ENCODE measurements around the gene SPECC1L.
"Not testable (repeated sequence)": the region's sequence is repeated elsewhere in the genome, so short reads cannot be mapped to it uniquely, and the experiment has no call there.

The SPECC1L gene, protein sequence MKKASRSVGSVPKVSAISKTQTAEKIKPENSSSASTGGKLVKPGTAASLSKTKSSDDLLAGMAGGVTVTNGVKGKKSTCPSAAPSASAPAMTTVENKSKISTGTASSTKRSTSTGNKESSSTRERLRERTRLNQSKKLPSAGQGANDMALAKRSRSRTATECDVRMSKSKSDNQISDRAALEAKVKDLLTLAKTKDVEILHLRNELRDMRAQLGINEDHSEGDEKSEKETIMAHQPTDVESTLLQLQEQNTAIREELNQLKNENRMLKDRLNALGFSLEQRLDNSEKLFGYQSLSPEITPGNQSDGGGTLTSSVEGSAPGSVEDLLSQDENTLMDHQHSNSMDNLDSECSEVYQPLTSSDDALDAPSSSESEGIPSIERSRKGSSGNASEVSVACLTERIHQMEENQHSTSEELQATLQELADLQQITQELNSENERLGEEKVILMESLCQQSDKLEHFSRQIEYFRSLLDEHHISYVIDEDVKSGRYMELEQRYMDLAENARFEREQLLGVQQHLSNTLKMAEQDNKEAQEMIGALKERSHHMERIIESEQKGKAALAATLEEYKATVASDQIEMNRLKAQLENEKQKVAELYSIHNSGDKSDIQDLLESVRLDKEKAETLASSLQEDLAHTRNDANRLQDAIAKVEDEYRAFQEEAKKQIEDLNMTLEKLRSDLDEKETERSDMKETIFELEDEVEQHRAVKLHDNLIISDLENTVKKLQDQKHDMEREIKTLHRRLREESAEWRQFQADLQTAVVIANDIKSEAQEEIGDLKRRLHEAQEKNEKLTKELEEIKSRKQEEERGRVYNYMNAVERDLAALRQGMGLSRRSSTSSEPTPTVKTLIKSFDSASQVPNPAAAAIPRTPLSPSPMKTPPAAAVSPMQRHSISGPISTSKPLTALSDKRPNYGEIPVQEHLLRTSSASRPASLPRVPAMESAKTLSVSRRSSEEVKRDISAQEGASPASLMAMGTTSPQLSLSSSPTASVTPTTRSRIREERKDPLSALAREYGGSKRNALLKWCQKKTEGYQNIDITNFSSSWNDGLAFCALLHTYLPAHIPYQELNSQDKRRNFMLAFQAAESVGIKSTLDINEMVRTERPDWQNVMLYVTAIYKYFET

DNA sequence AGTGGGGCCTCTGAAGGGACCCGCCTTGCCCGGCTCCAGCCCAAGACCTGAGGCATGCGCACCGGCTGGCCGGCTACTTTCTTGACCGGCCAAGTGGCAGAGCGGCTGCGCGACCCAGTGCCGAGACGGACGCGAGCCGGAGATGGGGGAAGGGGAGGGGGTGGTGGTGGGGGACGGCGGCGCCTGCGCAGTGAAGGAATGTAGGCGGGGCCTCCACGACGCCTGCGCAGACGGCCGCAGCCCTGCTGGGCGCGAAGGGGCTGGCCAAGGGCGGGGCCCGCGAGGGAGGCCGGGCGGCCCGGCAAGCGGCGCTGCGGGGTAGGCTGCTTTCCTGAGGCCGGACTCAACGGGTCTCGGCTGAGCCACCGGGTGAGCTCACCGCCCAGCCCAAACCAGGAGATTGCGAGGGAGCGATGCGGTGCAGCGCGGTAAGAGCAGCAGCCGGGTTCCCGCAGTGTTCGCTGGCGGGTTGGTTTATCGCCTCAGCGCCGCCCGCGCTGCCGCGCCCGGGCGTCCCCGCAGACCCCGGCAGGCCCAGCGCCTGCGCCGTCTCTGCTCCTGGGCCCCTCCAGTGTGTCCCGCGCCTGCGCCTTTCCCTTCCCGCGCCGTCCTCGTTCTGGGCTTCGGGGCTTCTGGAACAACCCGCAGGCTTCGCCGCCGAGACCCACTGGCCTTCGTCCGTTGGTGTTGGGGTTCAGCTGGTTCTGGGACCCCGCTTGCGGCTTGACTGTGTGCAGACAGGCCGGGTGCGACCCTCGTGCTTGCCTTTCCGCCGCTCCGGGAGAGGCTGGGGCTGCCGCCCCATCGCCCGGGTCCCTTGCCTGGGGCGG lies at the start of gene SPECC1L:
Gene SPECC1L (plus strand): TSS at position 276 of the 830 bp plus-strand sequence. CDS start 31,401 bp downstream, outside the sequence.
- DNase-seq (ENCODE audit: low read depth in 2 of 2): peak; percentile 82 to 88

DNA sequence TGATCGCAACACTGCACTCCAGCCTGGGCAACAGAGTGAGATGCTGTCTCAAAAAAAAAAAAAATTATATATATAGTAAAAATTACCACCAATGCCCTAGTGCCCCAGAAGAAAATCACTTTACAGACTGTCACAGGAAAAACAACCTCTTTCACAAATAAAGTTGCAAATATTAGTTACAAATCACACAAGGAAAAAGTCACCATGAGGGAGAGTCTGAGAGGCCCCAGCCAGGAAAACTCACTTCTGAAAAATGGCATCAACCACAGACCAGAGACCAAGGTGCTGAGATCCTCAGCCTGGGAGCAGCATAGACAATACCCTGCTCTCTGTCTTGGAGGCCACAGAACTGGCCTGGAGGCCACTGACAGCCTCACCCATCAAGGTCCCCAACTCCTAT lies 46.2 kb upstream of the SPECC1L start:
- no peak for DNase-seq (ENCODE audit: low read depth in 2 of 2)

DNA sequence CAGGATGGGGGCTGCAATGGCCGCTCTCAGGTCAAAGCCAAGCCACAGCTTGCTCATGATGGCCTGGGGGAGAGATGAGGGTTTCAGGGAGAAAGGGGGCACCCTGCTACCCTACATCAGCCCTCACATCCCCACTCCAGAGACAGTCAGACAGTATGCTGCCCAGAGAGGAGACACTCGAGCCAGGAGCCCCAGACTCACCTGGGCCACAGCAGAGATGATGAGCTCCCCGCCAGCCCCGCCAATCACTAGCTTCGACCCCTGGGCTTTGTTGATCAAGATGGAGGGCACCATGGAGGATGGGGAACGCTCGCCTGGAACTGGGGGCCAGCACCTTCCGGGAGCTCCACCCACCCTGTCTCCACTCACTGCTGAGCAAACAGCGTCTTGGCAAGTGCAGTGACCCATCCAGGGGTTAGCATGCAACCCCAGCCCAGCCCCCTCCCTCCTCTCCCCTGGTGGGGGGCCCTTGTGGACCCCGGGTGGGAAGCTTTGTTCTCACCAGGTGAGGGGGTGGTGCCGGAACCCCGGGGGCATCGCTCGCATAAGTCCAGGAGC lies 45.5 kb upstream of the SPECC1L start:
- DNase-seq (ENCODE audit: low read depth in 2 of 2): no peak

DNA sequence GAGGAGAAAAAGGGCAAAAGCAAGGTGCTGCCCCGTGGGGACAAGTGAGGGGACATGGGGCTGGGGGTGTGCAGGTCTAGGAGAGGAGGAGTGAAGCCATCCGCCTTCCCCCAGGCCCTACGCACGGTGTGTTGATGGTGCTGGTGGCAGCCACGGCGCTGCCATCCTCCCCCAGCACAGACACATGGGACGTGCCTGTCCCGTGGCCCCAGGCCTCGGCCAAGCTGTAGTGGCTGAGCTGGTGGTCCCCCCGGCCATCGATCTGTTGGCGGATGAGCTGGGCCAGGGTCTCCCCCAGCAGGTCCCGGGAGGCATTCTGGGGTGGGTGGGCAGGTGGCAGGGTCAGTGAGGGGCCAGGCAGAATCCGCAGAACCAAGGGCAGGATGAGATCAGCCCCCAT lies 44.7 kb upstream of the SPECC1L start:
- DNase-seq (ENCODE audit: low read depth in 2 of 2): no peak

DNA sequence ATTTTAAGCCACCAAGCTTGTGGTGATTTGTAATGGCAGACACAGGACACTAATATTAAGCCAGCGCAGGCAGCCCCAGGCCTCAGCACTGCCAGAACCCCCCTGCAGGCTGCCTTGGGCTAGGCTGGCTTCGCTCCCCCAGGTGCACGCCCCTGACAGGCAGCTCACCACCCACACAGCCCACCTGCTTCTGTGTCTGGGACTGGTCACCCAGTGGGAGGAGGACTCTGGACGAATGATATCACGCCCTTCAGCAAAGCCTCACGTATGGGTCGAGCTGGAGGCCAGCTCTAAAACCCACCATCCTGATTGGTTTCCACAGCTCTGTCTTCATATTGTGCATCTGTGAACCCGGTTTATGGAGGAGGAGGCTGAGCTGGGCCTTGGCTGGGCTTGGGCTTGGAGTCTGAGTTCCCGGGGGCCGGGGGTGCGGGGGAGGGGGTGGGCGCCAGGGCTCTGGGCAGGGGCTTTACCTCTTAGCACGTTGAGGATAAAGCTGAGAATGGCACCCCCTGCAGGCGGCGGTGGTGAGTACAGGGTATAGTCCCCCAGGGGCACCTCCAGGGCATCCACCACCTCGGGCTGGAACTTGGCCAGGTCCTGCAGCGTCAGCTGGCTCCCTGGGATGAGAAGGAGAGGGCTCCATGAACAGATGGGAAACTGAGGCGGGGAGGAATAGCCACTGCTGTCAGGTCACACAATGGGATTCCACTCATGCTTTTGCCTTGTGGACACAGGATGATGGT lies 39.5 kb upstream of the SPECC1L start:
- DNase-seq (ENCODE audit: low read depth in 2 of 2): peak; percentile 59 to 66

DNA sequence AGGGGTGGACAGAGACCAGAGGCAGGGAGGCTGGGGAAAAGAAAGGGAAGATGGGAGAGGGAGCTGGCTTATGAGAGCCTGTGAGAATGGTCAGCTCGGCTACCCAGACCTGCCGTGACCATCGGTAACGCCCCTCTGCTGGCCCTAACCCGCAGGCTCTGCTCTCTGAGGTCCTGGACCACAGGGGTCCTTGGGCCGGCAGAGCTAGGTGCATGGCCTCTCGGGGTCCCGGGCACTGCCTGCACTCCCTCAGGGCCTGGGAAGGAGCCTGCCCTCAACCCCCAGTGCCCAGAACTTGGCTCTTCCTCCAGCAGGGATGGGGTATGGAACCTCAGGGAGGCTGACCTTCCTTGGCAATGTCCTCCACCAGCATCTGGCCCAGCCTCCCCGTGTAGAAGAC lies 38.9 kb upstream of the SPECC1L start:
- DNase-seq (ENCODE audit: low read depth in 2 of 2): no peak

DNA sequence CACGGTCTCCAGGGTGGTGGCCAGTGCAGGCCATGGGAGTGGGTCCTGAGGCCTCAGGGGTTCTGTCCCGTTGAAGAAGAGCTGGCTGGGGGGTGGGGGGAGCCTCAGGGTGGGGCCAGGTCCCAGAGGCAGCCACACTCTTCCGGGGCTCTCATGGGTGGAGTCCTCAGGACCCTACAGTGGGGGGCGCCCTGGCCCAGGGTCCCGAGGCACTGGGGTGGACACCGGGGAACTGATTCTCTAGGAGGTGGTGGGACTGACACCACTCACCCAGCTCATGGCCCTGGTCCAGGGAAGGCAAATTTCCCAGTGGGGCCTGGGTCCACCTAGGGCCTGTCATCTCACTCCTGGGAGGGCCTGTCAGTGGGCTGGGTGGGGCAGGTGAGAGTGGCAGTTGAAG lies 38.5 kb upstream of the SPECC1L start:
- DNase-seq (ENCODE audit: low read depth in 2 of 2): no peak

DNA sequence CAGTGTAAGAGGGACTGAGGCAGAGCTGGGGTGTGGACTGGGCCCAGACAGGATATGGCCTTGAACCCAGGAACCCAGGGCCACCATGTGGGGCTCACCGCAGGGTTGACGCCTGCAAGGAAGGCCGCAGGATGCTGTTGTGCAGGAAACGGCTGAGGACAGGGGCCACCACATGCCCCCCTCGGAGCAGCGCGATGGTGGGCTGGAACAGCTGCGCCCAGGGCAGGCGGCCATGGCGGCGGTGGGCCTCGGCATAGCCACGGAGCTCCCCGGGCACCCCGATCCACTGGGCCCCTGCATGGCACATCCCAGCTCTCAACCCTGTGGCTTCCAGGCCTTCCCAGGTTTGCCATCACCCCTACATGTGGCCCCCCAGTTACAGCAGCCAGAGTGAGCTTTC lies 37.9 kb upstream of the SPECC1L start:
- no peak for DNase-seq (ENCODE audit: low read depth in 2 of 2)

DNA sequence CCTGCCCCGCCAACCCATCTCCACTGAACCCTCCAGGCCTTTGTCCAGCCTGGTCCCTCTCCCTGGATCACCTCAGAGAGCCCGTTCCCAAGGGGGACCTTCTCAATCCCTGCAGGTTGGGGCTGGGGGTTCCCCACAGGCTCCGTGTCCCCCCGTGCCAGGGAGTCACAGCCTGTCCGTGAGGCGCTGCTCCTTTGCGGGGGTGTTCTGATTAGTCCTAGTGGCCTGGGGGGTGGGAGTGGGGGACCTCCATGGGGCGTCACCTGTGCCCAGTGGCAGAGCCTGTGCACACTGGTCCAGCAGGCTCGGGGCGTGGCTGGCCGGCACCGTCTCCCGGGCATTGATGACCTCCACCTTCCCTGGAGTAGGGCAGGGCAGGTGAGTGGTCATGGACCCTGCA lies 37.4 kb upstream of the SPECC1L start:
- no peak for DNase-seq (ENCODE audit: low read depth in 2 of 2)

DNA sequence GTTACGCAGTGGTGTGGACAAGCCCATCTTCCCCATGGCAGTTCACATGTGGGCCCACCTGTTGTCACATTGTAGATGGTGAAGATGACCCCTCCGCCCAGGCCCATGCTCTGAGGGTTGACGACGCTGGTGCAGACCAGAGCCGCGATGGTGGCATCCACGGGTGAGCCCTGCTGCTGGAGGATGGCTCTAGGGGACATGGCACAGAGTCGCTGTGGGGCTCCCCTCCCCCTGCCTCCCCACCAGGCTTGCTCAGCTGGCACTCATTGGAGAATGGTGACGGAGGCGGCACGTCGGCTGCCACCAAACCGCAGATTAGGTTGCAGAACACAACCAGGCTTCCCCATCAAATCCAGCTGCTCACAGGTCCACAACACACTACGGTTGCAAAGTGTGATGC lies 36.8 kb upstream of the SPECC1L start:
- DNase-seq (ENCODE audit: low read depth in 2 of 2): no peak

DNA sequence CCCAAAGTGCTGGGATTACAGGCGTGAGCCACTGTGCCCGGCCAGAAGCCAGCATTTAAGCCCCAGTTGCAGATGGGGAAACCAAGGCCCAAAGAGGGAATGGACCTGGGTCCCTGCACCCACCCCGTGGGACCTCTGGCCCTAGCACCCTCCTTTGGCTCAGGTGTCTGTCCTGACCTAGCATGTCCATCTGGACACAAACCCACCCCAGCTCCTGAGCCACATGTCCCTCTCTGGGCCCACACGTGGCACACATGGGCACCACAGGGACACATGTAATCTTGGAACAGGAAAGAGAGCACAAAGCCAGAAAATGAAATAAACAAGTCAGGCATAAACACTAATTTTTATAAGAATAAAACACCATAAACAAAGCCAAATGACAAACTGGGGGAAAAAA lies 35.3 kb upstream of the SPECC1L start:
- no peak for DNase-seq (ENCODE audit: low read depth in 2 of 2)

DNA sequence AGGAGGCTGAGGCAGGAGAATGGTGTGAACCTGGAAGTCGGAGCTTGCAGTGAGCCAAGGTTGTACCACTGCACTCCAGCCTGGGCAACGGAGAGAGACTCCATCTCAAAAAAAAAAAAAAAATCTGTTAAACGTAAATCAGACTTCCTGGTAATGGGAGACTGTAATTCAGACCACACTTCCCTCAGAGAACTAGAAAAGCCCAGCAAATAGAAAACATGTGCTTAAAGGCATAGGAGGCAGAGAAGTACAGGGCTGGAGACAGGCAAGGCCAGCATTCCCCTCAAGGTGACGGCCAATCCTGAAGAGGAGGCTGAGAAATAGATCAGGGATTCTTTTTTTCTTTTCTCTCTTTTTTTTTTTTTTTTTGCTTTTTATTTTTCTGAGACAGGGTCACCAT lies 34.0 kb upstream of the SPECC1L start:
- DNase-seq (ENCODE audit: low read depth in 2 of 2): no peak

DNA sequence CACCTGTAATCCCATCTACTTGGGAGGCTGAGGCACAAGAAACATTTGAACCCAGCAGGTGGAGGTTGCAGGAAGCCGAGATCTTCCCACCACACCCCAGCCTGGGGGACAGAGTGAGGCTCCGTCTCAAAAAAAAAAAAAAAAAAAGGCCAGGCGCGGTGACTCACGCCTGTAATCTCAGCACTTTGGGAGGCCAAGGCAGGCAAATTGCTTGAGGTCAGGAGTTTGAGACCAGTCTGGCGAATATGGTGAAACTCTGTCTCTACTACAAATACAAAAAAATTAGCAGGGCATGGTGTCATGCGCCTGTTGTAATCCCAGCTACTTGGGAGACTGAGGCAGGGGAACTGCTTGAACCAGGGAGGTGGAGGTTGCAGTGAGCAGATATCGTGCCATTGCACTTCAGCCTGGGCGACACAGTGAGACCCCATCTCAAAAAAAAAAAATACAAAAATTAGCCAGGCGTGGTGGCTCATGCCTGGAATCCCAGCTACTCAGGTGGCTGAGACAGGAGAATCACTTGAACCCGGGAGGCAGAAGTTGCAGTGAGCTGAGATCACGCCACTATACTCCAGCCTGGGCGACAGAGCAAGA lies 32.4 kb upstream of the SPECC1L start:
- not testable (repeated sequence) for DNase-seq (ENCODE audit: low read depth in 2 of 2)

DNA sequence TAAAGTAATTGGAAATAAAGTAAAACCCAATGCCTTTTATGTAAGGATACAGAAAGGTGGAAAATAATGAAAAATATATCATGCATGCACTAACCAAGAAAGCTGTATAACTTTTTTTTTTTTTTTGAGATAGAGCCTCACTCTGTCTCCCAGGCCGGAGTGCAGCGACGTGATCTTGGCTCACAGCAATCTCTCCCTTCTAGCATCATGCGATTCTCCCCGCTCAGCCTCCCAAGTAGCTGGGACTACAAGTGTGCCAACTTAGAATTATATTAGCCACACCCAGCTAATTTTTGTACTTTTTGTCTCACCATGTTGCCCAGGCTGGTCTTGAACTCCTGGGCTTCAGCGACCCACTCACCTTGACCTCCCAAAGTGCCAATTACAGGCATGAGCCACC lies 30.2 kb upstream of the SPECC1L start:
- DNase-seq (ENCODE audit: low read depth in 2 of 2): no peak

DNA sequence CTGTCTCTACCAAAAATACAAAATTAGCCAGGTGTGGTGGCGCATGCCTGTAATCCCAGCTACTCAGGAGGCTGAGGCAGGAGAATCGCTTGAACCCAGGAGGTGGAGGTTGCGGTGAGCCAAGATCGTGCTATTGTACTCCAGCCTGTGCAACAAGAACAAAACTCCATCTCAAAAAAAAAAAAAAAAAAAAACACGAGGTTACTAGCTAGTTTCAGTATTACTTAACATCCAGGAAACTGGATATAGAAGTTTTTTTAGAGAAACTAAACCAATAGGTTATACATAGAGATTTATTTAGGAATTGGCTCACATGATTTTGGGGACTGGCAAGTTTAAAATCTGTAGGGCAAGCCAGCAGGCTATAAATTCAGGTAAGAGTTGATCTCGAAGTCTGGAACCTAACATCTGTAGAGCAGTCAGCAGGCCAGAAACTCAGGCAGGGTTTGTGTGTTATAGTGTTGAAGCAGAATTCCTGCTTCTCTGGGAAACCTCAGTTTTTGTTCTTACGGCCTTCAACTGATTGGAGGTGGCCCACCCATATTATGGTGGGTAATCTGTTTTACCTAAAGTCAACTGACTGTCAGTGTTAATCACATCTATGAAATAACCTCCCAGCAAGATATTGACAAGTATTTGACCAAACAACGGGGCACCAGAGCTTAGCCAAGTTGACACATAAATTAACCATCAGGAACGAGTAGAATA lies 29.5 kb upstream of the SPECC1L start:
- DNase-seq (ENCODE audit: low read depth in 2 of 2): not testable (repeated sequence)

DNA sequence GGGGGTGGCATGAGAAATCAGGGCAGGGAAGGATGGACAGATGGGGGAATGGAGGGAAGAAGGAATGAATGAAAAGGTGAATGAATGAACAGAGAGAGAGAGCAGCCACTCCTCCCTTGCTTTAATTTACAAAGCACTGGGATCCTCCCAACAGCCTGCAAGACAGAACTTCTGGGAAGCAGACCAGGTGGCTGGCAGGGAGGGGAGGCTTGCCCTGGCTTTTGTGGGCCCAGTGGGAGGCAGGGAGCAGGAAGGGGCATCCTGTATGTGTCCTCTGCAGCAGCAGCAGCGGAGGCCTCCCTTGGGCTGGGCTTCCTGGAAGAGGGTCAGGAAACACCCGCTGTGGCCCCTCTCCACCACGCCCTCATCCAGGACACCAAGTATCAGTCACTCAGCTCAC lies 27.2 kb upstream of the SPECC1L start:
- not testable (repeated sequence) for DNase-seq (ENCODE audit: low read depth in 2 of 2)

DNA sequence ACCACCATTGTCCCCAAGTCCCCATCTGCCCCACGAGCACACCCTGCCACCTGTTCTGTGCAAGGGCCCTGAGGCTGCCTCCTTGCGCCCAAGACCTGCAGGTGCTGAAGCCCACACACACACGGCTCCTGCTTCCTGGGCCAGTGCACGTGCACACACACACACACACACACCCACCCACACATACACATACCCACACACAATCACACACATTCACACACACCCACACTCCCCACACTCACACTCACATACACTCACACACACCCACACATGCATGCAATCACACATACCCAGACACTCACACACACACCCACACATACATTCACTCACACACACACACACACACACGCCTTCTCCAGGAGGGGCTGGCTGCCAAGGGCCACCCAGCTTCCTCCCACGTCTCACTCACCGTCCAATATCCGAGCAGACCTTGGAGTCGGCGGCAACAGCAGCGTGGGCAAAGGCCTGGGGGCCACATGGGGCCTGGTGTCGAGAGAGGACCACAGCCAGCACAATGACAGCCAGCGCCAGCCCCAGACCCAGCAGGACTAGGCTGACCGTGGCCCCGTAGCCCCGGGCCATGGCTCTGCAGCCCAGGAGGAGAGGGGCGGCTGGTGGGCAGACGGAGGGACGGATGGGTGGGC lies 26.4 kb upstream of the SPECC1L start:
- DNase-seq (ENCODE audit: low read depth in 2 of 2): no peak

DNA sequence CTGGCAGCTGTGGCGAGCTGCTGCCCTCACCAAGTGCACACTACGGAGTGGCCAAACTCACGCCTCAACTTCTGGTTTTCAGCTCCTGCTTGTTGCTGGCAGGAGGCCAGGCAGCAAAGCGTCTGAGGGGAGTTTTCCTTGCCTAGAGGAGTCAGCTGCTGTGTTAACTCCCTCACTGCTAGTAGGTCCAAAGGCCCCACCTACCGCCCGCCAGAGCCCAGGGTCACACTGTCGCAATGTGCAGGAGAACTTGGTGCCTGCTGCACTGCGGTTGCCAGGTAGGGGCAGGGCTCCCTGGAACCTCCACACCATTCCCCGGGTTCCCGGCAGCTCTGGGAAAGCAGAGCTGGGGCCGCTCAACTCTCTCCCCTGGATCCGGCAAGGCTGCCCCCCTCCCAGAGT lies 25.6 kb upstream of the SPECC1L start, which contains the start of gene GGT5:
Gene GGT5 (minus strand): TSS at position 53 of the 402 bp plus-strand sequence. CDS start 357 bp downstream, outside the sequence.
- DNase-seq (ENCODE audit: low read depth in 2 of 2): not testable (repeated sequence)

Measured in activated CD4-positive, alpha-beta T cell treated with anti-CD3 and anti-CD28 coated beads for 24 hours (primary cell).